22Rv1 (cell line): ENCODE measurements around the gene TSPOAP1.

Experiments used
- H3K27ac ChIP-seq: fragments of 450-650 bp; 2 replicates; pipeline ENCODE4 v1.5.1; 2017
- CTCF ChIP-seq: fragments of 450-650 bp; IDR thresholded peaks from 2 replicates; pipeline ENCODE4 v1.5.1; 2017; ENCODE audit warnings: mild to moderate bottlenecking
- ZFX ChIP-seq: fragments of 450-650 bp; IDR thresholded peaks from 2 replicates; pipeline ENCODE4 v1.6.1; 2017; ENCODE audit warnings: antibody characterized with exemption, borderline replicate concordance

TSPOAP1 gene

GRCh38 chr17:58334256-58334655, 5.7 kb upstream of the TSPOAP1 start:
- no peak for TF ChIP-seq CTCF
- no peak for TF ChIP-seq ZFX
- no peak overlapping the region for H3K27ac ChIP-seq

- TF ChIP-seq CTCF (no peak), ZFX (no peak)
- H3K27ac ChIP-seq: no peak overlapping the region
These were observed 5.2 kb upstream of the TSPOAP1 start for GRCh38 chr17:58333736-58334207.

GRCh38 chr17:58332778-58333735, 4.5 kb upstream of the TSPOAP1 start:
- H3K27ac ChIP-seq: no peak overlapping the region
- no peak for TF ChIP-seq ZFX
- no peak for TF ChIP-seq CTCF

DNA sequence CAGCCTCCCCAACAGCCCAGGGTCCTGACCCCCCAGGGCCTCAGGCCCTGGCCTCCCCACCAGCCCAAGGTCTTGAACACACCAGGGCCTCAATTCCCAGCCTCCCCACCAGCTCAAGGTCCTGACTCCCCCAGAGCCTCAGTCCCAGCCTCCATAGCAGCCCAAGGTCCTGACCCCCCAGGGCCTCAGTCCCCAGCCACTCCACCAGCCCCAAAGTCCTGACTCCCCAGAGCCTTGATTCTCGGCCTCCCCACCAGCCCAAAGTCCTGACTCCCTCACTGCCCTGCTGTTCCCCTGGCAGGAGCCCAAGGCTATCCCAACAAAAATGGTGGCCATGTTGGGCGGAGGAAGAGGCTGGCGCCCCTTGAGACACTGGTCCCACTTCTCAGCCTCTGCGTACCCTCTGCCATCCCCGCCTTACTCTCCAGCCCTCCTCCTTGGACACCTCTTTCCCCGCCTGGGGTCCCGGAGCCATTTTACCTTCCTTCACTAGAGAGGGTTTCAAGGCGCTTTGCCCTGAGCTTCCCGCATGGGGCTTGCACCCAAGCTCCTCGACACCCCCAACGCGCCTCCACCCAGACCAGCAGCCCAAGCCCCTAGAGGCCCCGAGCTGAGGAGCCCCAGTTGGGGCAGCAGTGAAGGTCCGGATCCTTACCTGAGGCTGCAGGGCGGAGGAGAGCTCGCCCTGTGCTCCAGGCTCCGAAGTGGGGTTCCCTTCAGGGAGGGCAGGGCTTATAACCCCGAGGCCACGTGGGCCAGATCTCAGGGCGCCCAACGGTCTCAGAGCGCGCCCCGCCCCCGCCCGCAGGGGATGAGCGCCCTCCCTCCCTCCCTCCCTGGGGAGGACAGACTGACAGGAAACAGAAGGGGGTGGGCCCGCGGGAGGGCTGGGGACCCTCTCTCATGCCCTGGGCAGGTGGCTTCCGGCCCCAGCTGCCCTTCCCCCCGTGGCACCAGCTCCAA, 3.5 kb upstream of the TSPOAP1 start:
- no peak for TF ChIP-seq CTCF
- no peak for TF ChIP-seq ZFX
- no peak overlapping the region for H3K27ac ChIP-seq

- TF ChIP-seq ZFX: no peak
- TF ChIP-seq CTCF: no peak
- no peak overlapping the region for H3K27ac ChIP-seq
These were observed 2.6 kb upstream of the TSPOAP1 start for GRCh38 chr17:58330997-58331814.

- TF ChIP-seq ZFX (no peak), CTCF (no peak)
- no peak overlapping the region for H3K27ac ChIP-seq
These were observed 2.0 kb upstream of the TSPOAP1 start for GRCh38 chr17:58330538-58330996.
